Stimulated activated CD8-positive, alpha-beta memory T cell treated with anti-CD3 and anti-CD28 coated beads, Interleukin-7, amount 100 ng/mL, for 4 hours (primary cell): Measurements from ENCODE around the gene PTPRM.

Experiments used
- DNase-seq, 2 donors: peaks; one replicate each; pipeline ENCODE4 v3.0.0-alpha.2; 2020; ENCODE audit warnings: low read depth in 2 of 2

Gene PTPRM

GRCh38 chr18:7856733-7857132 lies 289.6 kb downstream of the PTPRM start:
- DNase-seq, result no peak

GRCh38 chr18:7857562-7857961 lies 290.4 kb downstream of the PTPRM start:
- no peak for DNase-seq

DNA sequence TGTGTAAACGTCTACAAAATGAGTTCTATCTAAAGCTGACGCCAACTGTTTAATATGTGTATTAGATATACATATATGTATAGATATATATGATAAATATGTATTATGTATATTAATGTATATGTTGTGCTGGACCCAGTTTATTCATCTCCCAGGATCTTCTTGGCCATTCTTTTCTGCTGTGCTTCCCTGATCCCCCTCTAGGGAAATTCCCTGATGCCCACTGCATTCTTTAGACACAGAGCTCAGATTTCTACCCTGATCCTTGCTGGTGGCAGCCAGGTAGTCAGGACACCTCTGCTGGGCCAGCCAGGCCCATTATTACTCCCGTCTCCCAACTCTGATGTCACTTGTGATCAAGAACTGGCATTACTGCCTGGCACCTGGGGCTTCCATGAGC lies 292.0 kb downstream of the PTPRM start:
- no peak for DNase-seq

DNA sequence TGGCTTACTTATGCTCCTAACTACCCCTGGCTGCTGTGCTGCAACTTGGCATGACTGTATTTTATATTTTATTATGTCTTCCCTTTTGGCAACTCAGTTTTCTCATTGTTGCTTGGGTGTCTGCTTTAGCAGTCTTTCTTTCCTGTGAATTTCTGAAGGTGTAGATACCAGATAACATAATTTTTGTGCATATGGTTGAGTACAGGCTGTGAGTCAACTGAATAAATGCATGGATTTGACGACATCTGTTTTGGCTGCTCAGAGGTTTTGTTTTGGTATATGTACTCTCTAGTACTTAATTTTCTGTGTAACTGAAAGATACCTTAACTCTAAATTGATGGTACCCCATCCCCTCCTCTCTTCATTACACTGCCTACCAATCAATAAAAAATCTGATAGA lies 303.1 kb downstream of the PTPRM start:
- DNase-seq, result no peak

GRCh38 chr18:7870855-7871254 lies 303.7 kb downstream of the PTPRM start:
- no peak for DNase-seq

DNA sequence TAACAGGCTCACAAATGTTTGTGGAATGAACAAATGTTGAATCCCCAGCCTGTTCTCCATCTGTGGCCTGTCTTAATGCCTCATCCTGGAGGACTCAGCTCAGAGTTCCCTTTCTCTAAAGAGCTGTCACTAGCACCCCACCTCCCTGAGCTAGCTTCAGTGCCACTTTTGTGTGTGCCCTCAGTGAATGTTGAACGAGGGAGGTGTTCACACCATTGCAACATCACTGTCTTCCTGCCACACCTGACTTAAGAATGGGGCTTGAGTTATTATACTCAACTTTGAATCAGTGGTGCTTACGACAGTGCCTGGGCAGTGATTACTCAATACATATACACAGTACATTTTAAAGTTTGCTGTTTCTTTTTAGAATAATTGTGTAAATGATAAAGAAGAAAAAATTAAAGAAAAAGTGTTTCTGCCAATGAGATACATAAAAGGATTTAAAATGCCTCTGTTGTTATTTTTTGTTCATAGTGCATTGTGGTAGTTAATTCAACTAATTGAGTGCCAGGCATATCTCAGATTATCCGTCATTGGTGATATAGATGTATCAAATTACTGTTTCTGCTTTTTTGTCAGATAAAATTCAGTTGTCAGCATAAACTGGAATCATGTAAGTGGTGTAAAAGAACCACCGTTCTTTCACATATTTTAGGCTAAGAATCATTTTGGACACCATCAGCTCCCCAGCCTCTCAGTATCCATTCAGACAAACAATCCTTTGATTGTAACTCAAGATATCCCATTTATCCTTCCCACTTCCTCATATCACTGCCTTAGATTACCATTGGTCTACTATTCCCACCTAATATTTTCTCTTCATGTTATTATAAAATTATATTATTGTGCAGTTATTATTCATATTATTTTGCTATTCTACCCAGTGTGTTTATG lies 304.7 kb downstream of the PTPRM start:
- DNase-seq, result no peak

DNA sequence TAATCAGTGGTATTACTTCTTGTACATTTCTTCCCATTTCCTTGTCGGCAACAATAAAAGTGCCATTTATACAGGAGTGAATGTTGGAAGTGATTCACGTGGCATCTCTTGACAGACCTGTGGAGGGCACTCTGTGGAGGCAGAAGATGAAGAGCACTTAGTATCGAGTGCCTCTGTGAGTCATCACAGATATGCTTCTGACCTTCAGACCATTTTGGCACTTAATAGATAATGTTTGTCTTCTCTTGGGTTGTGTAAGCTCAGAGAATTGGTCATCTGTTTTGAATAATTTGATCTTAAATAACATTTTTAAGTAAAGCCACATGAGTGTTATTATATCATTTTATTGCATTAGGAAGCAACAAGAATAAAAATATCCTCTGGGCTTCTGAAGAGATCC lies 305.5 kb downstream of the PTPRM start:
- DNase-seq, result no peak

DNA sequence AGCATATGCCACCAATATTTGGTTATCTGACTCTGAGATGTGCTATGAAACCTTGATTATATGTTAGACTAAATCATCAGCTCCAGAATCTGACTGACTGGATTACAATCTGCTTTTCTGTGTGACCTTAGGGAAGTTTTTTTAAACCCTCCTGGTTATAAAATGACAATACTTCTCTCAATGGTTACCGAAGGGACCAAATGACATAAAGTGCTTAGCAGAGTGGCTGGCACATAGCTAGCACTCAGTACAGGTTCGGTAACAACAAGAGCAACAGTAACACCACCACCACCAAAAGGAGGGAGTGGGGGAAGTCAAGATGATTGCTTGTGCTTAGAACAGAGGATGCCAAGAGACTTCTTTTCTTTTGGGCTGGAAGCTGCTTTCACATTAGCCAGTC lies 306.2 kb downstream of the PTPRM start:
- no peak for DNase-seq

- no peak for DNase-seq
These were observed 309.4 kb downstream of the PTPRM start for GRCh38 chr18:7876354-7877104.

- no peak for DNase-seq
These were observed 310.5 kb downstream of the PTPRM start for GRCh38 chr18:7877609-7878008.

DNA sequence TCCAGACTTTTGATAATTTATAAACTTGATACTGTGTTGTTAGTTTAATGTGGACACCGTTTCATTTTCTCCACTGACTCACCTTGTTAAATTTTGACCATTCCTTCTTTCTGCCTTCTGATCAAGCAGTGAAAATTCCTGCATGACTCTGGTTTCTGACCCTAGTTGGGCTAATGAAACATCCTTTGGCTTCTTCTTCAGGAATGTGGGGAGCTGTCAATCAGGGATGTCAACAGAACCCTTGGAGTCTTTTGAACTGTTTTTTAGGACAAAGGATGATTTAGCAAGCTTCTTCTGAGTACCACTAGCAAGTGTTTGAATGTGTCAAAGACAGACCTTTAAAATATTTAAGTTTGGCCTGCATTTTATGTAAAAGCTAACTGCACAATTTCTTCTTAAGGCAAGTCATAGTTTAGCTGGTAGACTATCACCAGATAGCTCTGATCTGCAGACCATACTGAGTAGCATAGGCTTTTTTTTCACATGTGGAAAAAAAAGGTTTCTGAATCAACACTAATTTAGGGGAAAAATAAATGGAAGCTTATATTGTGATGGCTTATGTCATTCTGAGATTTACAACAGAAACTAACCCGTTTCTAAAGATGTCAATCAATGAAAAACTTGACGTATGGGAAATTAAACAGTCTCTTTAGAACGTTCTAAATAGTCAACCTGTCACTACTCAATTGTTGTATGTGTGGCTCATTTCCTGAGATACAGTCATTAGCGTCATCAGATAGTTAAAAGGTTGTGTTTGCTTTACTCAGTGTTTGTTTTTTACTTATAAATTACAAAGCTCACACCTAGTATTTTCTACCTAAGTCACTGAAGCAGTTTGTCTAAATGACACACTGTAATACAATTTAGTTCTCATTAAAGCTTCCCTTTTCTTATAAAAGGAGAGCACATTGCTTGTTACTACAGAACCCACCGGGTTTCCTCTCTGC lies 311.4 kb downstream of the PTPRM start:
- DNase-seq, result no peak

- DNase-seq, result no peak
These were observed 312.6 kb downstream of the PTPRM start for GRCh38 chr18:7879717-7880116.

- DNase-seq, result no peak
These were observed 318.7 kb downstream of the PTPRM start for GRCh38 chr18:7885865-7886264.

GRCh38 chr18:7886436-7886835 lies 319.3 kb downstream of the PTPRM start:
- DNase-seq, result no peak

DNA sequence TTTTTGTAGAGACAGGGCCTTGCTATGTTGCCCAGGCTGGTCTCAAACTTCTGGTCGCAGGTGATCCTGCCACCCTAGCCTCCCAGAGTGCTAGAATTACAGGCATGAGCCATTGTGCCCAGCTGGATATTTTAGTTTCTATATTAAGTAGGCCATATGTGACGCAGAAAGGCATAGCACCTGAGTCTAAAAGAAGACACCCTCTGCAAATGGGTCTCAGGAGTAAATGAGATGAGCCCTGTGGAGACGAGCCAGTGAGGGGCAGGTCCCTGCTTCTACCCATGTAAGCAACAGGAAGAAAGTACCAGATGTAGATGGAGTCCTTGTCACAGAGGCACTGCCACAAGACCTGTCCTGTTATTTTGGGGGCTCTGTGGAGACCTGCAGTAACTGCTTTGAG lies 322.4 kb downstream of the PTPRM start:
- DNase-seq, result no peak

GRCh38 chr18:7890075-7890474 lies 323.0 kb downstream of the PTPRM start:
- no peak for DNase-seq

DNA sequence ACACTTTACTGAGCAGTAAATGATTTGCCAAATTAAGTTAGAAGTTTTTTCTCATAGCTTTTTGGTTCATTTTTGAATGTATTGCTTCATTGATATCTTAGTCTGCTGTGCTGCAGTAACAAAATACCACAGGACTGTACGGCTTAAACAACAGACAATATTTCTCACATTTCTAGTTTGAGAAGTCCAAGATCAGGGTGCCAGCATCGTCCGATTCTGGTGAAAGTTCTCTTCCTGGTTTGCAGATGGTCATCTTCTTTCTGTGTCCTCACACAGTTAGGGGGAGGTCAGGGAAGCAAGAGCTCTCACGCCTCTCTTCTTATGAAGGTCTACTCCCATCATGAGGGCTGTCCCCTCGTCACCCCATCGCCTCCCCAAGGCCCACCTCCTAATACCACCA lies 325.4 kb downstream of the PTPRM start:
- no peak for DNase-seq

DNA sequence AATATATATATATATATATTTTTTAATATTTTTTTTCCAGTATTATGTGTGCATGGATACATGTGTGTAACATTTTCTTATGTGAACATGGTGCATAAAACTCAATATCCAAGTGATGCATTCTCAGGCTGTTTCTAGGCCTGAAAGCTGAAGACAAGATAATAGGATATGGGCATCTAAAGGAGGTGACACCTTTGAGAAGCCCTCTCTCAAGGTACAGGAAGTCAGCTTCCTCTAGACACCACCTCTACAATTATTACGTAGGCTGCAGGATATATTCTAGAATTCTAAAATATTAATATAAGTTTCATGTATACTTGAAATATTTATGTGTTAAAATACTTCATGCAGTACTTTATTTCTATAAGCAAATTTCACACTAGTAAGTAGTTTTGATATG lies 327.5 kb downstream of the PTPRM start:
- no peak for DNase-seq

GRCh38 chr18:7895346-7895745 lies 328.2 kb downstream of the PTPRM start:
- DNase-seq, result no peak

DNA sequence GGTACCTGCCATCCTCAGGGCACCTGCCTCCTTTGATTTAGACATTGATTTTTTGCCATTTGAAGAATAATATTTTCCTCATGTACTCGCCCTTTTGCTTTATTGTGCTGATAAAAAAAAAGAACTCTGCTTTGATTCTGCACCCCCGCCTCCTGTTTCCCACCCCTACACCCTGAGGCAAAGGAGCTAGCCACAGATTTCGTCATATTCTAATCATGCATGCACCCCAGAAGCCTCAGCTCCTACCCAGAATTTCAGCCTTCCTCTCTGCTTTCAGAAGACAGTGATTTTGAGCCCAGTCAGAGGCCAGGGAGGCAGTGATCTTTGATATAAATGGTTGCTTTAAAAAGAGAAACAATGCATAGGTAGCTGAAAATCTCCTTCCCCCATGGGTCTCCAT lies 329.0 kb downstream of the PTPRM start:
- DNase-seq, result no peak

DNA sequence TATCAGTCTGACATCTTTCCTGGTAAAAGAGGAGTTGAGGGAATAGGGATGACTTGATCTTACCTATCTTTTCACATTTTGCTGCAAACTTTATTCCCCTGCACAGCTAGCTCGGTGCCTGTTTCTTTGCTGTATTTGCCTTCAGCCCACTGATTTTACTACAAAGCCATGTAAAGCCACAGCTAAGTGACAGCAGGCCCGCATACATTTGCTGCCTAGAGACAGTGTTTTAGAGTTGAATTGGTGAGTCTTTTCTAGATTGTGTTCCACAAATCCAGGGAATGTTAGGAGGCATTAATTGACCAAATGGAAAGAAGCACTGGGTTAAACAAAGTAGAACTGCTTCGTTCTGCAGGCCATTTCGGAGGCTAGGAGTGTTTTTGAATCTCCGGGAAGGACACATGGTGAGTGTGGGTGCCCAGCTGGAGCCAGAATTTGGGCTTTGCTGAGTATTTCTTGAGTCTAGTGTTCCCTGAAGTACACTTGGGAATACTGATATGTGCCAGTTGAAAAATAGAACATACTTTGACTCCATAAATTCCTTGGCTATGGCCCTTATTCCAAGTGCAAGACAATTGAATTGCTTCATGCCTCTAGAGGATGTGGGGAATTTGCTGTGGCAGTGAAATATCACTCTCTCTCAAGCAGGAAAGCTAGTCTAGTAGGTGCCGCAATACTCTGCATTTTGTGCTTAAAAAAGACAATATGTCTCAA lies 329.8 kb downstream of the PTPRM start:
- DNase-seq, result no peak
